ENCODE measurements around the gene ARHGAP1. TPM values are rescaled to one million over a fixed set of nuclear protein-coding genes. Genes with fewer than 3 reads are reported as not detected.

ARHGAP1 gene
- total RNA-seq, 1 experiment from 2014 or later: 73.0 TPM

DNA sequence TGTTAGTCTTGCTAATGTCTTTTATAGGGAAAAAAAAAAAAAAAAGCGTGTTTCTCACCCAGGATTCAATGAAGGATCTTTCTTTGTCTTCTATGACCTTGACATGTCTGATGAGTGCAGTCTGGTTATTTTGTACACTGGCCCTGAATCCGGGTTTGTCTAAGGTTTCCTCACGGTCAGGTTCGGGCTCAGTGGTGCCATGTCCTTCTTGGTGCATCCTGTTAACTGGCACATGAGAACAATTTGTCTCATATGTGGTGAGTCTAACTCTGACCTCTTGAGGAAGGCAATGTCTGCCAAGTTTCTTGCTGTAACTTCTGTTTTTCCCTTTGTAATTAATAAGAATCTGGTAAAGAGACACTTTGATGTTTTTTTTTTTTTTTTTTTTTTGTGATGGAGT lies 31.1 kb upstream of the ARHGAP1 start:
- intact Hi-C loops (cut with micrococcal nuclease; ENCODE audit: unreplicated experiment): no loop called here
- BruUV-seq (replicated peaks): no TSS peak
- Mint-ChIP-seq H3K27ac (ENCODE audit: unreplicated experiment) (no peak overlapping the region), H3K36me3 (ENCODE audit: insufficient read depth, unreplicated experiment) (peaks cover 15% of the 10 kb centered on the region), H3K27me3 (ENCODE audit: insufficient read depth, unreplicated experiment) (no peaks in the 10 kb centered on the region), H3K9me3 (ENCODE audit: unreplicated experiment) (no peaks in the 10 kb centered on the region), H3K4me1 (ENCODE audit: low read depth, unreplicated experiment) (no peaks in the 10 kb centered on the region), H3K4me3 (ENCODE audit: unreplicated experiment) (no peak overlapping the region)
- Histone ChIP-seq H3K36me3 (ENCODE audit: control insufficient read depth, insufficient read depth, low read length) (peaks cover 5% of the 10 kb centered on the region), H3K4me1 (no peaks in the 10 kb centered on the region), H3K27me3 (replicated peaks; ENCODE audit: control insufficient read depth, insufficient read depth, low read length) (no peaks in the 10 kb centered on the region), H3K9me3 (no peaks in the 10 kb centered on the region), H3K4me3 (ENCODE audit: low read depth, low read length) (no peak overlapping the region)
- POLR2A ChIA-PET: no interaction called here
- TF ChIP-seq, protein P1, sequence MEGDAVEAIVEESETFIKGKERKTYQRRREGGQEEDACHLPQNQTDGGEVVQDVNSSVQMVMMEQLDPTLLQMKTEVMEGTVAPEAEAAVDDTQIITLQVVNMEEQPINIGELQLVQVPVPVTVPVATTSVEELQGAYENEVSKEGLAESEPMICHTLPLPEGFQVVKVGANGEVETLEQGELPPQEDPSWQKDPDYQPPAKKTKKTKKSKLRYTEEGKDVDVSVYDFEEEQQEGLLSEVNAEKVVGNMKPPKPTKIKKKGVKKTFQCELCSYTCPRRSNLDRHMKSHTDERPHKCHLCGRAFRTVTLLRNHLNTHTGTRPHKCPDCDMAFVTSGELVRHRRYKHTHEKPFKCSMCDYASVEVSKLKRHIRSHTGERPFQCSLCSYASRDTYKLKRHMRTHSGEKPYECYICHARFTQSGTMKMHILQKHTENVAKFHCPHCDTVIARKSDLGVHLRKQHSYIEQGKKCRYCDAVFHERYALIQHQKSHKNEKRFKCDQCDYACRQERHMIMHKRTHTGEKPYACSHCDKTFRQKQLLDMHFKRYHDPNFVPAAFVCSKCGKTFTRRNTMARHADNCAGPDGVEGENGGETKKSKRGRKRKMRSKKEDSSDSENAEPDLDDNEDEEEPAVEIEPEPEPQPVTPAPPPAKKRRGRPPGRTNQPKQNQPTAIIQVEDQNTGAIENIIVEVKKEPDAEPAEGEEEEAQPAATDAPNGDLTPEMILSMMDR (IDR thresholded peaks at IDR 0.05; ENCODE audit: insufficient read depth in 1 of 2, low read depth in 1 of 2, low read length in 1 of 2, severe bottlenecking in 1 of 2, unreplicated experiment in 1 of 2): no peak
- CTCF ChIA-PET: no interaction called here
- no peak for DNase-seq

DNA sequence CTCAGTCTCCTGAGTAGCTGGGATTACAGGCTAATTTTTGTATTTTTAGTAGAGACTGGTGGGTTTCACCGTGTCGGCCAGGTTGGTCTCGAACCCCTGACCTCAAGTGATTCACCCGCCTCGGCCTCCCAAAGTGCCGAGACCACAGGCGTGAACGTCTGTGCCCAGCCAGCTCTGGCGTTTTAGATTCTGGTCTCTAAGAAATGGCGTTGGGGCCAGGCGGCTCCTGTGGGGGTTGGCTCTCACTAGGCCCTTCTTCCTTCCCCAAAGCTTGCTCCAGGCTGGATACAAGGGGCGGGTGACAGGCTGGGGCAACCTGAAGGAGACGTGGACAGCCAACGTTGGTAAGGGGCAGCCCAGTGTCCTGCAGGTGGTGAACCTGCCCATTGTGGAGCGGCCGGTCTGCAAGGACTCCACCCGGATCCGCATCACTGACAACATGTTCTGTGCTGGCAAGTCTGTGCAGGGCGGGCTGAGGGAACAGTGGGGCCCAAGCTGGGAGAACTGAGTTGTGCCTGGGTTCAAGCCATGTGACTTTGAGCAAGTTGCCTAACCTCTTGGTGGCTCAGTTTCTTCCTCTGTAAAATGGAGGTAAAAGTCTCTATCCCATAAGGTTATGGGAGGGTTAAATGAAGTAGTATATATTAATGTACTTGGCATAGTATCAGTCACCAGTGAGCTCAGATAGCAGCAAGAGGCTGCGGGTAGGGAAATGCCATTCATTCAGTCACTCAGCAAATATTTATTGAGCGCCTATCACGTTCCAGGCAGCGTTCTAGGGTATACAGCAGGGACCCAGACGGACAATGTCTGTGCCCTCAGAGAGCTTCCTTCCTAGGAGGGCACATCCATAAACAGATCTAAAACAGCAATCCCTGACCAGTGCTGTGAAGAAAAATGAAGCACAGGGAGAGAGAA lies 28.9 kb upstream of the ARHGAP1 start:
- Histone ChIP-seq H3K36me3 (ENCODE audit: control insufficient read depth, insufficient read depth, low read length) (peaks cover 7% of the 10 kb centered on the region), H3K4me1 (no peaks in the 10 kb centered on the region), H3K9me3 (no peaks in the 10 kb centered on the region), H3K4me3 (ENCODE audit: low read depth, low read length) (no peak overlapping the region), H3K27me3 (replicated peaks; ENCODE audit: control insufficient read depth, insufficient read depth, low read length) (no peaks in the 10 kb centered on the region)
- H3K27ac Mint-ChIP-seq (ENCODE audit: unreplicated experiment): no peak overlapping the region
- no peak for DNase-seq
- H3K36me3 Mint-ChIP-seq (ENCODE audit: insufficient read depth, unreplicated experiment): peaks cover 11% of the 10 kb centered on the region
- POLR2A ChIA-PET: no interaction called here
- H3K9me3 Mint-ChIP-seq (ENCODE audit: unreplicated experiment): no peaks in the 10 kb centered on the region
- H3K4me1 Mint-ChIP-seq (ENCODE audit: low read depth, unreplicated experiment): no peaks in the 10 kb centered on the region
- no peaks in the 10 kb centered on the region for H3K27me3 Mint-ChIP-seq (ENCODE audit: insufficient read depth, unreplicated experiment)
- TF ChIP-seq, protein P1 (IDR thresholded peaks at IDR 0.05; ENCODE audit: insufficient read depth in 1 of 2, low read depth in 1 of 2, low read length in 1 of 2, severe bottlenecking in 1 of 2, unreplicated experiment in 1 of 2): no peak
- BruUV-seq (replicated peaks): no TSS peak
- CTCF ChIA-PET: interaction anchor here (0.6 kb wide), 1 partner anchor 485 kb away, joined by 3 read pairs; the partner anchor contains the start of gene DDB2
- intact Hi-C loops (cut with micrococcal nuclease; ENCODE audit: unreplicated experiment): no loop called here
- H3K4me3 Mint-ChIP-seq (ENCODE audit: unreplicated experiment): no peak overlapping the region

DNA sequence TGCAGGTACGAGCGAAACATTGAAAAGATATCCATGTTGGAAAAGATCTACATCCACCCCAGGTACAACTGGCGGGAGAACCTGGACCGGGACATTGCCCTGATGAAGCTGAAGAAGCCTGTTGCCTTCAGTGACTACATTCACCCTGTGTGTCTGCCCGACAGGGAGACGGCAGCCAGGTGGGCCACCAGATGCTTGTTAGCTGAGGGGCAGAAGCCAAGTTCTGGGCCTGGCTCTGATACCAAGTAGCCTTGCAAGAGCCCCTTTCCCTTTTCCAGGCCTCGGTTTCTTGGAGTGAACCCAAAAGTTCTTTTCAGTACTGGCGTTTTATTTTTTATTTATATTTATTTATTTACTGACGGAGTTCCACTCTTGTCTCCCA lies 28.2 kb upstream of the ARHGAP1 start:
- CTCF ChIA-PET: interaction anchor here (0.6 kb wide), 1 partner anchor 486 kb away, joined by 3 read pairs; the partner anchor contains the start of gene DDB2
- POLR2A ChIA-PET: no interaction called here

More for the DNA sequence above, 28.2 kb upstream of the ARHGAP1 start:
- TF ChIP-seq, protein P1 (IDR thresholded peaks at IDR 0.05; ENCODE audit: insufficient read depth in 1 of 2, low read depth in 1 of 2, low read length in 1 of 2, severe bottlenecking in 1 of 2, unreplicated experiment in 1 of 2): no peak
- H3K27ac Mint-ChIP-seq (ENCODE audit: unreplicated experiment): no peak overlapping the region
- Histone ChIP-seq H3K4me1 (no peaks in the 10 kb centered on the region), H3K9me3 (no peaks in the 10 kb centered on the region), H3K36me3 (ENCODE audit: control insufficient read depth, insufficient read depth, low read length) (peaks cover 7% of the 10 kb centered on the region), H3K4me3 (ENCODE audit: low read depth, low read length) (no peak overlapping the region), H3K27me3 (replicated peaks; ENCODE audit: control insufficient read depth, insufficient read depth, low read length) (no peaks in the 10 kb centered on the region)
- no peaks in the 10 kb centered on the region for H3K9me3 Mint-ChIP-seq (ENCODE audit: unreplicated experiment)
- peaks cover 11% of the 10 kb centered on the region for H3K36me3 Mint-ChIP-seq (ENCODE audit: insufficient read depth, unreplicated experiment)
- BruUV-seq (replicated peaks): no TSS peak
- no peak for DNase-seq
- H3K4me3 Mint-ChIP-seq (ENCODE audit: unreplicated experiment): no peak overlapping the region
- no peaks in the 10 kb centered on the region for H3K4me1 Mint-ChIP-seq (ENCODE audit: low read depth, unreplicated experiment)
- intact Hi-C loops (cut with micrococcal nuclease; ENCODE audit: unreplicated experiment): no loop called here
- no peaks in the 10 kb centered on the region for H3K27me3 Mint-ChIP-seq (ENCODE audit: insufficient read depth, unreplicated experiment)
